K562 (cell line): ENCODE data around the gene PHF1.
"Not testable (repeated sequence)": the region's sequence is repeated elsewhere in the genome, so short reads cannot be mapped to it uniquely, and the experiment has no call there.

ENCODE experiments used
- ELF1 ChIP-seq: fragments of 200-800 bp; sonication (Bioruptor generic); IDR thresholded peaks from 2 replicates; pipeline ENCODE4 v1.6.1; 2016; ENCODE audit warnings: missing genetic modification characterization, missing compliant biosample characterization
- ELK1 ChIP-seq: sonication (generic); formaldehyde crosslinking; IDR thresholded peaks from 2 replicates; pipeline ENCODE4 v1.8.1; 2022; ENCODE audit warnings: missing genetic modification reagents
- HCFC1 ChIP-seq: IDR thresholded peaks from 2 replicates; pipeline ENCODE4 v1.6.1; 2012; ENCODE audit warnings: low read depth, low read length, improper control_type of control experiment
- HIVEP1 ChIP-seq: fragments of 250-450 bp; sonication (Bioruptor Pico); IDR thresholded peaks from 2 replicates; pipeline ENCODE4 v1.4.0; 2020; ENCODE audit warnings: mild to moderate bottlenecking
- PHF20 ChIP-seq: fragments of 450-650 bp; IDR thresholded peaks from 2 replicates; pipeline ENCODE4 v1.6.1; 2018; ENCODE audit not compliant: partially characterized antibody
- TAF1 ChIP-seq: IDR thresholded peaks from 2 replicates; pipeline ENCODE4 v1.6.1; 2011; ENCODE audit warnings: mild to moderate bottlenecking, low read length, moderate library complexity; ENCODE audit not compliant: insufficient read depth, control insufficient read depth, severe bottlenecking; ENCODE audit errors: extremely low read depth
- USF1 ChIP-seq: sonication (generic); formaldehyde crosslinking; IDR thresholded peaks from 2 replicates; pipeline ENCODE4 v1.9.0; 2022; ENCODE audit warnings: mild to moderate bottlenecking, missing genetic modification reagents

GRCh38 chr6:33365206-33365971, 45.4 kb upstream of the PHF1 start:
- TF ChIP-seq ELK1 (CRISPR knock-in tag); HIVEP1 (CRISPR knock-in tag); USF1 (CRISPR knock-in tag); ELF1 (tag); TAF1; PHF20; HCFC1: not testable (repeated sequence)
